A673 (cell line): Measurements from ENCODE around the gene TMEFF1. TPM values are rescaled to one million over a fixed set of nuclear protein-coding genes. Genes with fewer than 3 reads are reported as not detected.

Source experiments
- BruUV-seq: library from RNA; stranded (reverse); fragments of 400-500 nt; replicated peaks from 2 replicates; lab custom pipeline; 2021; lab: Mats Ljungman, UMichigan
- CTCF ChIA-PET: fragments of 300-600 bp; sonication (Branson Sonifier 250); formaldehyde crosslinking; loops from one replicate; lab custom pipeline; 2022; ENCODE audit warnings: antibody characterized with exemption; lab: Charles Lee
- POLR2A ChIA-PET: fragments of 300-600 bp; sonication (Branson Sonifier 250); formaldehyde crosslinking; loops from one replicate; lab custom pipeline; 2022; ENCODE audit warnings: antibody characterized with exemption; ENCODE audit not compliant: low non-redundant PET; lab: Charles Lee
- DNase-seq: peaks from one replicate; pipeline ENCODE4 v3.0.0-alpha.2; 2015; ENCODE audit warnings: low spot score
- H3K27ac ChIP-seq: fragments of 200-600 bp; sonication (generic); 2 replicates; pipeline ENCODE4 v1.5.1; 2016; ENCODE audit warnings: mixed run types, low read depth, mild to moderate bottlenecking, mixed read lengths, antibody characterized with exemption, low read length; ENCODE audit not compliant: poor library complexity, severe bottlenecking
- H3K27me3 ChIP-seq: fragments of 200-600 bp; sonication (generic); replicated peaks from 2 replicates; pipeline ENCODE4 v1.6.1; 2017; ENCODE audit warnings: mixed run types, low read depth, mild to moderate bottlenecking, mixed read lengths, antibody characterized with exemption, low read length; ENCODE audit not compliant: insufficient read depth, poor library complexity
- H3K36me3 ChIP-seq: fragments of 200-600 bp; sonication (generic); 2 replicates; pipeline ENCODE4 v1.6.1; 2016; ENCODE audit warnings: mixed run types, mild to moderate bottlenecking, mixed read lengths, antibody characterized with exemption, low read length; ENCODE audit not compliant: insufficient read depth, poor library complexity, severe bottlenecking
- H3K4me1 ChIP-seq: fragments of 200-600 bp; sonication (generic); 2 replicates; pipeline ENCODE4 v1.6.1; 2017; ENCODE audit warnings: mixed run types, mild to moderate bottlenecking, mixed read lengths, antibody characterized with exemption, low read length; ENCODE audit not compliant: insufficient read depth, poor library complexity, severe bottlenecking
- H3K4me3 ChIP-seq: fragments of 200-600 bp; sonication (generic); 2 replicates; pipeline ENCODE4 v1.5.1; 2016; ENCODE audit warnings: low read depth, mixed run types, mild to moderate bottlenecking, mixed read lengths, low read length; ENCODE audit not compliant: poor library complexity, severe bottlenecking
- H3K9me3 ChIP-seq: fragments of 200-600 bp; sonication (generic); 2 replicates; pipeline ENCODE4 v1.6.1; 2016; ENCODE audit warnings: mixed run types, low read depth, mild to moderate bottlenecking, mixed read lengths, antibody characterized with exemption, low read length; ENCODE audit not compliant: poor library complexity, severe bottlenecking
- EZH2 ChIP-seq: fragments of 200-600 bp; sonication (generic); IDR thresholded peaks from 2 replicates; pipeline ENCODE4 v1.6.1; 2017; ENCODE audit warnings: borderline replicate concordance, low read depth, mild to moderate bottlenecking, mixed read lengths, antibody characterized with exemption, low read length; ENCODE audit not compliant: poor library complexity, severe bottlenecking
- intact Hi-C: fragments of 100-400 bp; cut with micrococcal nuclease; formaldehyde crosslinking; loops from one replicate; pipeline ENCODE4 v1.10.0; 2022; ENCODE audit not compliant: unreplicated experiment
- total RNA-seq: library from RNA; stranded (reverse); gene quantifications from 2 replicates; pipeline ENCODE4 v1.2.3, GENCODE V29; 2021
- TF ChIP-seq, protein P1 (sequence below): fragments of 300-800, 200-600 bp; sonication (generic); conservative IDR thresholded peaks from 2 replicates; pipeline ENCODE4 v1.5.1; 2017; ENCODE audit warnings: low read depth, mild to moderate bottlenecking, antibody characterized with exemption, low read length, moderate library complexity, mixed read lengths

The TMEFF1 gene
- total RNA-seq, 1 experiment from 2014 or later, result 19.1 TPM

DNA sequence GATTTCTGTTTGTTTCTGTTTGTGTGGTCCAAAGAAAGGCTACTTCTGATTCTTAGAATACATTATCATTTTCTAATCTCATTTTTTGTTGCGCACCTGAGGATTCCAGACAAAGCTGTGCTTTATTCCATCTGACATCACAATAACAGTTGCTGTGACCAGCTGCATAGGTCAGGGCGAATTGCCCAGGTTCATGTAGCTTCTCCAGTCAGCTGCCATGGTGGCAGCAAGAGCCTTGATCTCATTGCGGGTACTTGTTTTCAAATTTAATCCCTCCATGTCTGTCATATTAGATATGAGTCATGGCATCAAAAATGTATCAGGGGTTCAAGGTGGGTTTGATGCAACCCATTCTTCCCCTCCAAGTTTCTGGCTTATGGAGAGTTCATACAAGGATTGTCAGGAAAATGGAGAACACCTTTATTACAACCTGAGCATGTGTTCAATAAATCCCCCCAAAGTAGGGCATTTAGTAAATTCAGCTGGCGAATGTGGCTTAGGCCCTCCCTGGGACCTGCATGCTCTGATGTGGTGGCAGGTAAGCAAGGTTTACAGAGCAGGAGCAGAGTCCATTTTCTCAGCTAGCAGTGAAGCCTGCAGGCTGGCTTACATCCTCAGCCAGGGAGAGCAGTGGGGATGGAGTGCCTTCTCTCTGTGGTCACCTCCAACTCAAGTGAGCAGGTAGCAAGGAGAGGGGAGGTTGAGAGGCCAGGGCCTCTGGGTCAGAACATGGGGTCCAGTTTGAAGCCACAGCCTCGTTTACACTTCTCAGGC lies 118.9 kb downstream of the TMEFF1 start:
- no peak overlapping the region for H3K27ac ChIP-seq
- no peaks in the 10 kb centered on the region for H3K27me3 ChIP-seq
- H3K36me3 ChIP-seq, result no peaks in the 10 kb centered on the region
- no peaks in the 10 kb centered on the region for H3K9me3 ChIP-seq
- peaks cover 3% of the 10 kb centered on the region for H3K4me1 ChIP-seq
- no TSS peak for BruUV-seq
- ChIA-PET POLR2A (no interaction called here), CTCF (interaction anchor here (0.6 kb wide), 1 partner anchor 320 kb away, joined by 5 read pairs; no protein-coding TSS in a partner anchor)
- H3K4me3 ChIP-seq, result no peak overlapping the region
- TF ChIP-seq, protein P1, sequence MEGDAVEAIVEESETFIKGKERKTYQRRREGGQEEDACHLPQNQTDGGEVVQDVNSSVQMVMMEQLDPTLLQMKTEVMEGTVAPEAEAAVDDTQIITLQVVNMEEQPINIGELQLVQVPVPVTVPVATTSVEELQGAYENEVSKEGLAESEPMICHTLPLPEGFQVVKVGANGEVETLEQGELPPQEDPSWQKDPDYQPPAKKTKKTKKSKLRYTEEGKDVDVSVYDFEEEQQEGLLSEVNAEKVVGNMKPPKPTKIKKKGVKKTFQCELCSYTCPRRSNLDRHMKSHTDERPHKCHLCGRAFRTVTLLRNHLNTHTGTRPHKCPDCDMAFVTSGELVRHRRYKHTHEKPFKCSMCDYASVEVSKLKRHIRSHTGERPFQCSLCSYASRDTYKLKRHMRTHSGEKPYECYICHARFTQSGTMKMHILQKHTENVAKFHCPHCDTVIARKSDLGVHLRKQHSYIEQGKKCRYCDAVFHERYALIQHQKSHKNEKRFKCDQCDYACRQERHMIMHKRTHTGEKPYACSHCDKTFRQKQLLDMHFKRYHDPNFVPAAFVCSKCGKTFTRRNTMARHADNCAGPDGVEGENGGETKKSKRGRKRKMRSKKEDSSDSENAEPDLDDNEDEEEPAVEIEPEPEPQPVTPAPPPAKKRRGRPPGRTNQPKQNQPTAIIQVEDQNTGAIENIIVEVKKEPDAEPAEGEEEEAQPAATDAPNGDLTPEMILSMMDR, result no peak
- no peak for TF ChIP-seq EZH2
- intact Hi-C loops, result no loop called here
- DNase-seq, result no peak

DNA sequence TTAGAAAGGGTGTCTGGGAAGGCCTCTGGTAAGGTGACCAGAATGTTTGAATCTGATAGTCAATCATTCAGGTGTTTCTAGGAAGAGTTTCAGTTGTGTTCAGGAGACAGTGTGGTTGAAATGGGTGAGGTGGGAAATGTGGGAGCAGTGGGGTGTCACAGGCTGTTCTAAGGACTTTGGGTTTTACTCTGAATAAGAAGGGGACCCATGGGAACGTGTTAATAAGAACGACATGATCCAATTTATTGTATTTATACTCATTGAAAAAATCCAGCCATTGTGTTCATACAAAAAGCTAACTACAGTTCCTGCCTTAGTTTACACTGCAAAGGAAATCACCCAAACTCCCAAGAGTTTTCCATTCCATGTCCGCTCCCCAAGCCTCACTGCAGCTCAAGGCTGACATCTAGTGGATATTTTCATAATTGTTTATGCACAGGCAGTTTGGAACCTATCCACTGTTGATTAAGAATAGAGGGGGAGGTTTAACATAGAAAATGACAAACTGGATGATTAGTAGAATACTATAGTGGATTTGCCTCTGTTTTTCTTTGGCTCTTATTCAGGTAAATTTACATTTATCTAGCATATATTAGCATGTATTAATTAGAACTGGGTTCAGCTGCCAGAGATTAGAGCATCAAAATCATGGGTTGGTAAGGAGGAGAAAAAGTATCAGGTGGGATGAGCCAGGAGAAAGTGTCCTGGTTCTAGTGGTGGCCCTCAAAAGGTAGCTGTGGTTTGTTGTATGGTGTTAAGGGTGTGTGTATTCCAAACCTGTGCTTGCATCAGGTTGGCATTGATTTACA lies 122.6 kb downstream of the TMEFF1 start:
- no peaks in the 10 kb centered on the region for H3K36me3 ChIP-seq
- H3K27me3 ChIP-seq, result no peaks in the 10 kb centered on the region
- H3K27ac ChIP-seq, result no peak overlapping the region
- intact Hi-C loops, result loop anchor here (1.0 to 5.0 kb wide), 8 partner anchors 90 to 1433 kb away; partner anchors contain the start of gene NR4A3
- H3K9me3 ChIP-seq, result no peaks in the 10 kb centered on the region
- no TSS peak for BruUV-seq
- no peak for TF ChIP-seq EZH2
- TF ChIP-seq, protein P1, result peak; percentile 90
- H3K4me1 ChIP-seq, result peaks cover 3% of the 10 kb centered on the region
- ChIA-PET CTCF (interaction anchor here (0.5 kb wide), 1 partner anchor 1733 kb away, joined by 3 read pairs; no protein-coding TSS in a partner anchor), POLR2A (interaction anchor here (0.7 kb wide), 1 partner anchor 1436 kb away, joined by 3 read pairs; no protein-coding TSS in a partner anchor)
- peak; percentile 80 for DNase-seq
- H3K4me3 ChIP-seq, result no peak overlapping the region

DNA sequence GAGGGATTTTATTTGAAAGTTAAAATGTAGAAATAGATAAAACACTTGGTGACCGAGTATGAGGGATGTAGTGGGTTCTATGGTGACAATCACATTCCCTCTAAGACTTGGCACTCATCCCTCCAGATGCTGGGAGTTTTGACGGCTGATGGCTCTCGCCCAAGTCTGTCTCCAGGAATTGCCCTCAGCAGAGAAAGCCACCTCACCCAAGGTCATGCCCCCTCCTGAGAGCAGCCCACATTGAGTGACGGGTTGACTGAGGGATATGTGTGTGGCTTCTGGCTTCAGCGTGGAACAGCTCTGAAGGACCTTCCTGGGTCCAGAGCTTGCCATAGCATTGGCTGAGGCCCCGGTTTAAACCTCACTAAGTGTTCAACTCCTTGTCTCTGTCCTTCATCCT lies 124.3 kb downstream of the TMEFF1 start:
- no peak for TF ChIP-seq EZH2
- TF ChIP-seq, protein P1, result no peak
- Histone ChIP-seq H3K4me1 (peaks cover 3% of the 10 kb centered on the region), H3K36me3 (no peaks in the 10 kb centered on the region), H3K9me3 (no peaks in the 10 kb centered on the region), H3K27me3 (no peaks in the 10 kb centered on the region), H3K27ac (no peak overlapping the region), H3K4me3 (no peak overlapping the region)
- BruUV-seq, result no TSS peak
- POLR2A ChIA-PET, result no interaction called here
- intact Hi-C loops, result loop anchor here (5.0 kb wide), 4 partner anchors 160 to 1410 kb away; partner anchors contain the start of gene NR4A3
- CTCF ChIA-PET, result interaction anchor here (1.1 kb wide), 1 partner anchor 124 kb away, joined by 3 read pairs; the partner anchor contains the start of gene TMEFF1
- DNase-seq, result no peak
